ENCODE results near the gene RAB38. TPM values are rescaled to one million over a fixed set of nuclear protein-coding genes. Genes with fewer than 3 reads are reported as not detected.

RAB38 gene
- total RNA-seq, 1 donor from 2014 or later = 7.3 TPM

GRCh38 chr11:88119561-88119960, 55.7 kb downstream of the RAB38 start:
- no peaks in the 10 kb centered on the region for H3K27me3 ChIP-seq (ENCODE audit: control insufficient read depth, insufficient read depth, low read length)
- DNase-seq (ENCODE audit: low read depth) = no peak
- no peak for TF ChIP-seq CTCF (IDR thresholded peaks at IDR 0.05; ENCODE audit: insufficient read depth, low read length, poor library complexity, severe bottlenecking)
- H3K36me3 ChIP-seq (ENCODE audit: control insufficient read depth, insufficient read depth, low read length) = no peaks in the 10 kb centered on the region
- H3K4me3 ChIP-seq (ENCODE audit: low read depth, low read length) = no peak overlapping the region

- no peak for DNase-seq (ENCODE audit: low read depth)
Observed at GRCh38 chr11:88117281-88117858, 57.9 kb downstream of the RAB38 start.

GRCh38 chr11:88115828-88116755, 59.2 kb downstream of the RAB38 start:
- Histone ChIP-seq H3K36me3 (ENCODE audit: control insufficient read depth, insufficient read depth, low read length) (no peaks in the 10 kb centered on the region), H3K27me3 (ENCODE audit: control insufficient read depth, insufficient read depth, low read length) (no peaks in the 10 kb centered on the region), H3K4me3 (ENCODE audit: low read depth, low read length) (no peak overlapping the region)
- DNase-seq (ENCODE audit: low read depth) = no peak
- TF ChIP-seq CTCF (IDR thresholded peaks at IDR 0.05; ENCODE audit: insufficient read depth, low read length, poor library complexity, severe bottlenecking) = no peak

More at GRCh38 chr11:88117281-88117858, 57.9 kb downstream of the RAB38 start:
- no peaks in the 10 kb centered on the region for H3K36me3 ChIP-seq (ENCODE audit: control insufficient read depth, insufficient read depth, low read length)
- H3K27me3 ChIP-seq (ENCODE audit: control insufficient read depth, insufficient read depth, low read length) = no peaks in the 10 kb centered on the region
- H3K4me3 ChIP-seq (ENCODE audit: low read depth, low read length) = no peak overlapping the region
- TF ChIP-seq CTCF (IDR thresholded peaks at IDR 0.05; ENCODE audit: insufficient read depth, low read length, poor library complexity, severe bottlenecking) = no peak

GRCh38 chr11:88114486-88115045, 60.7 kb downstream of the RAB38 start:
- H3K27me3 ChIP-seq (ENCODE audit: control insufficient read depth, insufficient read depth, low read length) = no peaks in the 10 kb centered on the region
- TF ChIP-seq CTCF (IDR thresholded peaks at IDR 0.05; ENCODE audit: insufficient read depth, low read length, poor library complexity, severe bottlenecking) = no peak

GRCh38 chr11:88106666-88107065, 68.6 kb downstream of the RAB38 start:
- no peaks in the 10 kb centered on the region for H3K36me3 ChIP-seq (ENCODE audit: control insufficient read depth, insufficient read depth, low read length)
- TF ChIP-seq CTCF (IDR thresholded peaks at IDR 0.05; ENCODE audit: insufficient read depth, low read length, poor library complexity, severe bottlenecking) = no peak
- H3K27me3 ChIP-seq (ENCODE audit: control insufficient read depth, insufficient read depth, low read length) = no peaks in the 10 kb centered on the region
- H3K4me3 ChIP-seq (ENCODE audit: low read depth, low read length) = no peak overlapping the region
- DNase-seq (ENCODE audit: low read depth) = no peak

More at GRCh38 chr11:88114486-88115045, 60.7 kb downstream of the RAB38 start:
- Histone ChIP-seq H3K36me3 (ENCODE audit: control insufficient read depth, insufficient read depth, low read length) (no peaks in the 10 kb centered on the region), H3K4me3 (ENCODE audit: low read depth, low read length) (no peak overlapping the region)
- DNase-seq (ENCODE audit: low read depth) = no peak

Measured in kidney epithelial cell (primary cell).